Keratinocyte (primary cell): ENCODE results near the gene SURF1.
"Not testable (repeated sequence)": the region's sequence is repeated elsewhere in the genome, so short reads cannot be mapped to it uniquely, and the experiment has no call there.

Experiments
- CTCF ChIP-seq, 3 experiments: IDR thresholded peaks in 1 of 3; conservative IDR thresholded peaks in 1 of 3; optimal IDR thresholded peaks in 1 of 3; 2 replicates in 2 of 3; 3 replicates in 1 of 3; pipeline versions ENCODE3 to v1.5.1; 2011; ENCODE audit warnings: low read length in 3 of 3, mild to moderate bottlenecking in 3 of 3, moderate library complexity in 2 of 3, control low read depth in 1 of 3, inconsistent platforms in 1 of 3; ENCODE audit not compliant: insufficient read depth in 2 of 3; ENCODE audit errors: extremely low read depth in 1 of 3
- EZH2 ChIP-seq: IDR thresholded peaks from one replicate; pipeline ENCODE4 v1.6.1; 2012; ENCODE audit warnings: inconsistent platforms, mild to moderate bottlenecking, low read length, moderate library complexity

GRCh38 chr9:133327021-133327420, 29.3 kb downstream of the SURF1 start:
- not testable (repeated sequence) for TF ChIP-seq CTCF (optimal IDR thresholded peaks at IDR 0.05 in 1 of 3, IDR thresholded peaks at IDR 0.05 in 1 of 3, conservative IDR thresholded peaks at IDR 0.05 in 1 of 3; ENCODE audit: extremely low read depth in 1 of 3, insufficient read depth in 2 of 3, low read length in 3 of 3); EZH2
